Measurements from ENCODE around the gene MS4A3. TPM values are rescaled to one million over a fixed set of nuclear protein-coding genes. Genes with fewer than 3 reads are reported as not detected.
"Not testable (repeated sequence)": the region's sequence is repeated elsewhere in the genome, so short reads cannot be mapped to it uniquely, and the experiment has no call there.

The MS4A3 gene
- total RNA-seq (2014; rRNA removed; shearing (Covaris generic); ENCODE audit: low replicate concordance), result not detected in 2 replicates

GRCh38 chr11:60056349-60056969, at the start of gene MS4A3:
TSS of gene MS4A3 (plus strand) at chr11:60056665. CDS start at chr11:60061161, 4,496 bp downstream.
- Histone ChIP-seq H2AFZ (ENCODE audit: low read length) (no peak within 1 kb of the TSS), H3K27ac (ENCODE audit: low read length) (no peak within 1 kb of the TSS), H3K4me2 (ENCODE audit: low read depth, low read length, poor library complexity, severe bottlenecking) (no peak within 1 kb of the TSS), H3K4me1 (ENCODE audit: low read length) (no peaks in the 10 kb centered on the region), H3K9me3 (ENCODE audit: low read length) (no peaks in the 10 kb centered on the region), H3K9ac (ENCODE audit: low read length) (no peak within 1 kb of the TSS), H3K27me3 (ENCODE audit: low read length) (no peaks in the 10 kb centered on the region), H3K9me2 (replicated peaks; ENCODE audit: insufficient read depth, low read length) (no peaks in the 10 kb centered on the region), H3K79me2 (ENCODE audit: low read length) (no peaks in the 10 kb centered on the region), H3K4me3 (ENCODE audit: low read length) (no peak within 1 kb of the TSS), H4K20me1 (ENCODE audit: insufficient read depth, low read depth, low read length) (no peaks in the 10 kb centered on the region), H3K36me3 (ENCODE audit: insufficient read depth, low read length) (no peaks in the 10 kb centered on the region)
- no peak for DNase-seq

GRCh38 chr11:60016881-60017280, 39.6 kb upstream of the MS4A3 start, which contains the start of gene OOSP4B:
TSS of gene OOSP4B (plus strand) at chr11:60017181.
- no peaks in the 10 kb centered on the region for H3K36me3 ChIP-seq (ENCODE audit: insufficient read depth, low read length)
- no peak within 1 kb of the TSS for H3K4me3 ChIP-seq (ENCODE audit: low read length)
- no peak within 1 kb of the TSS for H3K9ac ChIP-seq (ENCODE audit: low read length)
- no peak within 1 kb of the TSS for H3K4me2 ChIP-seq (ENCODE audit: low read depth, low read length, poor library complexity, severe bottlenecking)
- H2AFZ ChIP-seq (ENCODE audit: low read length), result no peak within 1 kb of the TSS
- no peak within 1 kb of the TSS for H3K27ac ChIP-seq (ENCODE audit: low read length)
- no peaks in the 10 kb centered on the region for H3K9me2 ChIP-seq (replicated peaks; ENCODE audit: insufficient read depth, low read length)
- no peaks in the 10 kb centered on the region for H3K4me1 ChIP-seq (ENCODE audit: low read length)
- no peak for DNase-seq
- H3K27me3 ChIP-seq (ENCODE audit: low read length), result no peaks in the 10 kb centered on the region
- H3K79me2 ChIP-seq (ENCODE audit: low read length), result no peaks in the 10 kb centered on the region
- no peaks in the 10 kb centered on the region for H3K9me3 ChIP-seq (ENCODE audit: low read length)
- H4K20me1 ChIP-seq (ENCODE audit: insufficient read depth, low read depth, low read length), result no peaks in the 10 kb centered on the region

- no peak overlapping the region for H3K9ac ChIP-seq (ENCODE audit: low read length)
- H3K27ac ChIP-seq (ENCODE audit: low read length), result no peak overlapping the region
- no peaks in the 10 kb centered on the region for H3K9me2 ChIP-seq (replicated peaks; ENCODE audit: insufficient read depth, low read length)
- no peak overlapping the region for H2AFZ ChIP-seq (ENCODE audit: low read length)
- no peaks in the 10 kb centered on the region for H4K20me1 ChIP-seq (ENCODE audit: insufficient read depth, low read depth, low read length)
- H3K27me3 ChIP-seq (ENCODE audit: low read length), result no peaks in the 10 kb centered on the region
- H3K4me2 ChIP-seq (ENCODE audit: low read depth, low read length, poor library complexity, severe bottlenecking), result no peak overlapping the region
- no peaks in the 10 kb centered on the region for H3K9me3 ChIP-seq (ENCODE audit: low read length)
- no peaks in the 10 kb centered on the region for H3K4me1 ChIP-seq (ENCODE audit: low read length)
- no peaks in the 10 kb centered on the region for H3K79me2 ChIP-seq (ENCODE audit: low read length)
- H3K36me3 ChIP-seq (ENCODE audit: insufficient read depth, low read length), result no peaks in the 10 kb centered on the region
- DNase-seq, result no peak
- no peak overlapping the region for H3K4me3 ChIP-seq (ENCODE audit: low read length)
These were observed 38.4 kb upstream of the MS4A3 start for GRCh38 chr11:60018058-60018457.

GRCh38 chr11:60020376-60020775, 36.1 kb upstream of the MS4A3 start:
- not testable (repeated sequence) for H3K79me2 ChIP-seq (ENCODE audit: low read length); H3K36me3 ChIP-seq (ENCODE audit: insufficient read depth, low read length); H3K9me2 ChIP-seq (replicated peaks; ENCODE audit: insufficient read depth, low read length); H3K9me3 ChIP-seq (ENCODE audit: low read length); H2AFZ ChIP-seq (ENCODE audit: low read length); DNase-seq; H3K4me3 ChIP-seq (ENCODE audit: low read length); H3K4me2 ChIP-seq (ENCODE audit: low read depth, low read length, poor library complexity, severe bottlenecking); H3K4me1 ChIP-seq (ENCODE audit: low read length); H3K9ac ChIP-seq (ENCODE audit: low read length); H3K27ac ChIP-seq (ENCODE audit: low read length); H3K27me3 ChIP-seq (ENCODE audit: low read length); H4K20me1 ChIP-seq (ENCODE audit: insufficient read depth, low read depth, low read length)

GRCh38 chr11:60029015-60029632, 27.3 kb upstream of the MS4A3 start:
- H4K20me1 ChIP-seq (ENCODE audit: insufficient read depth, low read depth, low read length), result no peaks in the 10 kb centered on the region
- DNase-seq, result no peak
- no peaks in the 10 kb centered on the region for H3K79me2 ChIP-seq (ENCODE audit: low read length)
- H3K9me3 ChIP-seq (ENCODE audit: low read length), result no peaks in the 10 kb centered on the region
- no peak overlapping the region for H2AFZ ChIP-seq (ENCODE audit: low read length)
- no peak overlapping the region for H3K4me3 ChIP-seq (ENCODE audit: low read length)
- H3K9ac ChIP-seq (ENCODE audit: low read length), result no peak overlapping the region
- H3K9me2 ChIP-seq (replicated peaks; ENCODE audit: insufficient read depth, low read length), result no peaks in the 10 kb centered on the region
- H3K4me1 ChIP-seq (ENCODE audit: low read length), result no peaks in the 10 kb centered on the region
- H3K27me3 ChIP-seq (ENCODE audit: low read length), result no peaks in the 10 kb centered on the region
- H3K36me3 ChIP-seq (ENCODE audit: insufficient read depth, low read length), result no peaks in the 10 kb centered on the region
- H3K4me2 ChIP-seq (ENCODE audit: low read depth, low read length, poor library complexity, severe bottlenecking), result no peak overlapping the region
- no peak overlapping the region for H3K27ac ChIP-seq (ENCODE audit: low read length)

GRCh38 chr11:60040109-60040508, 16.4 kb upstream of the MS4A3 start, which contains the start of gene OOSP2:
TSS of gene OOSP2 (plus strand) at chr11:60040409. CDS start at chr11:60040460, 51 bp downstream.
- no peaks in the 10 kb centered on the region for H4K20me1 ChIP-seq (ENCODE audit: insufficient read depth, low read depth, low read length)

DNA sequence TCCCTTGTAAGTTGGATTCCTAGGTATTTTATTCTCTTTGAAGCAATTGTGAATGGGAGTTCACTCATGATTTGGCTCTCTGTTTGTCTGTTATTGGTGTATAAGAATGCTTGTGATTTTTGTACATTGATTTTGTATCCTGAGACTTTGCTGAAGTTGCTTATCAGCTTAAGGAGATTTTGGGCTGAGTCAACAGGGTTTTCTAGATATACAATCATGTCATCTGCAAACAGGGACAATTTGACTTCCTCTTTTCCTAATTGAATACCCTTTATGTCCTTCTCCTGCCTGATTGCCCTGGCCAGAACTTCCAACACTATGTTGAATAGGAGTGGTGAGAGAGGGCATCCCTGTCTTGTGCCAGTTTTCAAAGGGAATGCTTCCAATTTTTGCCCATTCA, 6.0 kb upstream of the MS4A3 start:
- H3K27ac ChIP-seq (ENCODE audit: low read length); H3K27me3 ChIP-seq (ENCODE audit: low read length); DNase-seq; H3K36me3 ChIP-seq (ENCODE audit: insufficient read depth, low read length); H3K9me3 ChIP-seq (ENCODE audit: low read length); H3K4me3 ChIP-seq (ENCODE audit: low read length); H3K79me2 ChIP-seq (ENCODE audit: low read length); H3K4me1 ChIP-seq (ENCODE audit: low read length); H3K4me2 ChIP-seq (ENCODE audit: low read depth, low read length, poor library complexity, severe bottlenecking); H3K9ac ChIP-seq (ENCODE audit: low read length); H2AFZ ChIP-seq (ENCODE audit: low read length); H4K20me1 ChIP-seq (ENCODE audit: insufficient read depth, low read depth, low read length); H3K9me2 ChIP-seq (replicated peaks; ENCODE audit: insufficient read depth, low read length): not testable (repeated sequence)

More at GRCh38 chr11:60040109-60040508, 16.4 kb upstream of the MS4A3 start, which contains the start of gene OOSP2:
- H3K9ac ChIP-seq (ENCODE audit: low read length), result no peak within 1 kb of the TSS
- H3K4me3 ChIP-seq (ENCODE audit: low read length), result no peak within 1 kb of the TSS
- no peaks in the 10 kb centered on the region for H3K9me2 ChIP-seq (replicated peaks; ENCODE audit: insufficient read depth, low read length)
- no peaks in the 10 kb centered on the region for H3K79me2 ChIP-seq (ENCODE audit: low read length)
- DNase-seq, result no peak
- no peak within 1 kb of the TSS for H2AFZ ChIP-seq (ENCODE audit: low read length)
- H3K27me3 ChIP-seq (ENCODE audit: low read length), result no peaks in the 10 kb centered on the region
- no peaks in the 10 kb centered on the region for H3K36me3 ChIP-seq (ENCODE audit: insufficient read depth, low read length)
- H3K27ac ChIP-seq (ENCODE audit: low read length), result no peak within 1 kb of the TSS
- H3K9me3 ChIP-seq (ENCODE audit: low read length), result no peaks in the 10 kb centered on the region
- no peaks in the 10 kb centered on the region for H3K4me1 ChIP-seq (ENCODE audit: low read length)
- no peak within 1 kb of the TSS for H3K4me2 ChIP-seq (ENCODE audit: low read depth, low read length, poor library complexity, severe bottlenecking)

GRCh38 chr11:60050839-60051238, 5.6 kb upstream of the MS4A3 start:
- not testable (repeated sequence) for H3K9ac ChIP-seq (ENCODE audit: low read length); H3K9me2 ChIP-seq (replicated peaks; ENCODE audit: insufficient read depth, low read length); H3K9me3 ChIP-seq (ENCODE audit: low read length); H3K4me3 ChIP-seq (ENCODE audit: low read length); H3K79me2 ChIP-seq (ENCODE audit: low read length); H3K27me3 ChIP-seq (ENCODE audit: low read length); H2AFZ ChIP-seq (ENCODE audit: low read length); H3K4me1 ChIP-seq (ENCODE audit: low read length); H4K20me1 ChIP-seq (ENCODE audit: insufficient read depth, low read depth, low read length); H3K4me2 ChIP-seq (ENCODE audit: low read depth, low read length, poor library complexity, severe bottlenecking); H3K27ac ChIP-seq (ENCODE audit: low read length); DNase-seq; H3K36me3 ChIP-seq (ENCODE audit: insufficient read depth, low read length)

Data from Karpas-422 (cell line).